HG02798 (cell line): ENCODE data around the gene MKNK2.
A peak's percentile ranks its signal among the peaks of the same experiment; 100 is the strongest.

Source experiments
- ATAC-seq: cut with Tn5 transposase; IDR thresholded peaks from one replicate; pipeline ENCODE4 v1.9.1; 2021; ENCODE audit warnings: mild to moderate bottlenecking; ENCODE audit not compliant: unreplicated experiment, poor library complexity

The MKNK2 gene

DNA sequence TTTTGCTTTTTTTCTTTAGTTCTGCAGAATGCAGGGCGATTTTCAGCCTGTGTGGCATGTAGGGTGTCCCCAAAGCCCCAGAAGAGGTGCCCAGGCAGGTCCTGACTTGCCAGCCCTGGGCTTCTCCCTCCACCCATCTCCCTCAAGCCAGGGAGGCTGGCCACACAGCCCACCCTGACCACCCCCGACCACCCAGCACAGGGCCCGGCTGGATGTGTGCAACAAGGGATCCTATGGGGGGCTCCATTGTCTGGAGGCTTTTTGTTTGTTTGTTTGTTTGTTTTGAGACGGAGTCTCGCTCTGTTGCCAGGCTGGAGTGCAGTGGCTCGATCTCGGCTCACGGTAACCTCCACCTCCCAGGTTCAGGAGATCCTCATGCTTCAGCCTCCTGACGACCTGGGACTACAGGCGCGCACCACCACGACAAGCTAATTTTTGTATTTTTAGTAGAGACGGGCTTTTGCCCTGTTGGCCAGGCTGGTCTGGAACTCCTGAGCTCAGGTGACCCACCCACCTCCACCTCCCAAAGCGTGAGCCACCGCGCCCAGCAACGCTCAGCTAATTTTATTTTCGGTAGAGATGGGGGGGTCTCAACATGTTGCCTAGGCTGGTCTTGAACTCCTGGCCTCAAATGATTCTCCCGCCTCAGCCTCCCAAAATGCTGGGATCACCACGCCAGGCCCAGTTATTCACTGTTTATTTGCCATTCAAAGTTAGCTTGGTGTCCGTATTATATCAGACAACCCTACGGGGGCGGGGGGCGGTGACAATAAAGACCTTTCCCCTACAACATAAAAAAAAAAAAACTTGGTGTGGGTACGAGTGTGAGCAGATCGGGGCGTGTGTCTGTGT, 7.8 kb upstream of the MKNK2 start:
- no peak for ATAC-seq

DNA sequence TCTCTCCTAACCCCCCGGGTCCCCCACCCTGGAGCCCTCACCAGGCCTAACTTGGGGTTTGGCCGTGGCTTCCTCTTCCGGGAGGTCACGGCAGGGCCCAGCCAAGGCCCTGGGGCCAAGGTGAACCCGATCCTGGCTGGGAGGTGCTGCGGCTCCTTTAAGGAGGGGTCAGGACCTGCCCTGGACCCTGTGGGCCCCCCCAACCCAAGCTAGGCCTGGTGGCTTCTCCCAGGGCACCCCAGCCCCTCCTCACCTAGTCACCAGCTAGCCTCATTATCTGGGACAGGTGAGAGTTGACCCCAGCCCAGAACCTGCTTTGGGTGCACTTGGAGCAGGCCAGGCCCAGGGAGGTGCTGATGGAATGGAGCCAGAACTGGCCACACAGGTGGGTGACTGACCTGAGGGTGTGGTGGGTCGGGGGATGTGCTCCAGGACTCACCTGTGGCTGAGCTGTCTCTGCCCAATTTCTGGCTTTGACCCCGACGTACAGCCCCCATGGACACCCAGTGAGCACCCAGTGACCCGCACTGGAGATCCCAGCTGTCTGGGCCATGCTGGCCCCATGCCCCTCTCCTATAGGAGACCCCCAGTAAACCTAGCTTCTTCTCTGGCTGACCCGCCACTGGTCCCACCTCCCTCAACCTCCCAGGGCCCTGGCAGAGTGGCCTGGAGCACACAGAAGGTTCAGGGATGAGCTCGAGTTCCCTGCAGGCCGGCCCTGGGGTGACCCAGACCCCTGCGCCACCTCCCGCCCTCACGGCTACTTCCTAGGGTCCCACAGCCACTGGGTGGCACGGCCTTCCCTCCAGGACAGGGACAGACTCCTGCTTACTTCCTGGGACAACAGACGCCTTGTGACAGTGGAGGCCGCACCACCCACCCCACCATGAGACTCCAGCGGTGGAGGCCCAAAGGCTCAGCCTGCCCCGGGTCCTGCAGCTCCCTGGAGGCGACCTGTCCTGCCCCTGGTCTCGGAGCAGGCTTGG, 6.7 kb upstream of the MKNK2 start:
- no peak for ATAC-seq

DNA sequence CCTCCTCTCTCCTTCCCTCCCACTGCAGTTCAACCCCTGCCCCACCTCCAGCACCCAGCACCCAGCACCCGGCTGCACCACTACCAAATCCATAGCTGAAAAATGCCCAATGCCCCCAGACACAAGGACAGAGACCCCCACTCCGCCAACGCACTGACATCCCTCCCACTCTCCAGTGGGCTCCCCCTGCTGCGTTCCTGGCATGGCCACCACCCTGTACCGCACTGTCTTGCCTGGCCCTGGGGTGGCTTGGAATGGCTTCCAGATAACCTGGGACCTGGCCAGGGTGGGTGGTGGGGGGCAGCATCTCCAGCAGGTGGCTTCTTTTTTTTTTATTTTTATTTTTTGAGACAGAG, 5.8 kb upstream of the MKNK2 start:
- ATAC-seq, result no peak

DNA sequence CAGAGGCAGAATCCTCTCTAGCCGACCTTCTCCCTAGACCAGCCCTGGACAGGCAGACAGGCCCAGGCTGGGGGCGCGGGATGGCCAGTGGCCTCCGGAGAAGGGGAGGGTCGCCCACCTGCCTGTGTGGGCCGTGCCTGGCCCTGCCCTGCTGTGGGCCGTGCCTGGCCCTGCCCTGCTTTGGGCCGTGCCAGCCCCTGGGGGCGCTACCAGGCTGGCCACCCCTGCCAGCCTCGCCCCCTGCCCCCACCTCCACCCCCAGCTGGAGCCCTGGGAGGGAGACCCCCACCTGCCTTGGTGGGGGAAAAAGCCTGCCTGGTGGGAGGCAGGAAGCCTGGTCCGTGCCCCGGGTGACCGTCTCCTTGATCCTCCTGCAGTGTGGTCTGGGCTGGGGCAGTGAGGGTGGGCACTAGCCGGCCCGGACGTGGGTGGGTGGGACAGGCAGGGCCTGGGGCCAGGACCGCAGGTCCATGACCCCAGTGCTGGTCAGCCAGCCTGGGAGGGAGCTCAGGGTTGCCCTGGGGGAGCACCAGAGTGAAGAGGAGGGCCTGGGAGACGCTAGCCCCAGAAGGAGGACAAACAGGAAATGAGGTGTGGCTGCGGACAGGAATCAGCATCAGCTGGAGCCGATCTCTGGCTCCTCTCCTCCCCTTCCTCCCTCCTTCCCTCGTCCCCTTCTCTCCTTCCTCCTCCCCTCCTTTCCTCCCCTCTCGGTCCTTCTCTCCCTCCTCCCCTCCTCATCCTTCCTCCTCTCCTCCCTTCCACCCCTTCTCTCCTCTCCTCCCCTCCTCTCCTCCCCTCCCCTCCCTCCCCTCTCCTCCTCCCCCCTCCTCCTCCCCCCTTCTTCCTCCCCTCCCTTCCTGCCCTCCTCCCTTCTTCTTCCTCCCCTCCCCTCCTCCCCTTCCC, 5.1 kb upstream of the MKNK2 start:
- ATAC-seq, result no peak

DNA sequence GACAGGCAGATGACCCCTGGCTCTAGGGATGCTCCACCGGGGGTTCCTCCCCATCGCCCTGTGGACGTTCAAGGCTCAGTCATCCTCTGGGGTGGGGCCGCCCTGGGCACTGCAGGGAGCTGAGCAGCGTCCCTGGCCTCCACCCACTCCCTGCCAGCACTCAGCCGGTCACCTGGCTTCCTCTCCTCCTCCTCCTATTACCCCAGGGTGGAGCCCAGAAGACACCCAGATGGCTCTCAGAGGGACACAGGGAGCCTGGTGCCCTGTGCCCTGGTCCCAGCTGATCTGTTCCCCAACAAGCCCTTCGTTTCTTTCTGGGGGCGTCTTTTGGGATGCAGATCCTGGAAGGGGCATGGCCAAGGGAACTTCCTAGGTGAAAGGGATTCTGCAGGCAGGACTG, 3.7 kb upstream of the MKNK2 start:
- ATAC-seq, result no peak

DNA sequence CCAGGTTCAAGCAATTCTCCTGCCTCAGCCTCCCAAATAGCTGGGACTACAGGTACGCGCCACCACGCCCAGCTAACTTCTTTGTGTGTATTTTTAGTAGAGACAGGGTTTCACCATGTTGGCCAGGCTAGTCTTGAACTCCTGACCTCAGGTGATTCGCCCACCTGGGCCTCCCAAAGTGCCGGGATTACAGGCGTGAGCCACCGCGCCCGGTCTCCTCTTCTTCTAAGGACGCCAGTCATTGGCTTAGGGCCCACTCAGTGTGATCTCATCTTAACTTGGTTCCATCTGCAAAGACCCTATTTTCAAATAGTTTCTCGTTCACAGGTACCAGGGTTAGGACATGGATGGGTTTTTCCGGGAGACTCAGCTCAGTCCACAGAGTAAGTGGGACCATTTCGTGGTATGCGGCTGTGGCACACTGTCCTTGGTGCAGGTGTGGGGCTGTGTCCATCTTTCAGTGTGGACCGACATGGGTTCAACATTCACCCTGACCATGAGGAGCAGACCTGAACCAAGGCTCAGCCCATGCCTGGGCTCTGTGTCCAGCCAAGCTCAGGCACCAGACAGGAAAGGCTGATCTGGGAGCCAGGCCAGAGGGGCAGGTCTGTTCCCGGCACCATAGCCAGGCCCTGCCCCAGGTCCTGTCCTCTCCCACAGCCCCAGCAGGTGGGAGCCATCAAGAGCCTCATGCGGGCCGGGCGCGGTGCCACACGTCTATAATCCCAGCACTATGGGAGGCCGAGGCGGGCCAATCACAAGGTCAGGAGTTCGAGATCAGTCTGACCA, 2.8 kb upstream of the MKNK2 start:
- ATAC-seq, result no peak

DNA sequence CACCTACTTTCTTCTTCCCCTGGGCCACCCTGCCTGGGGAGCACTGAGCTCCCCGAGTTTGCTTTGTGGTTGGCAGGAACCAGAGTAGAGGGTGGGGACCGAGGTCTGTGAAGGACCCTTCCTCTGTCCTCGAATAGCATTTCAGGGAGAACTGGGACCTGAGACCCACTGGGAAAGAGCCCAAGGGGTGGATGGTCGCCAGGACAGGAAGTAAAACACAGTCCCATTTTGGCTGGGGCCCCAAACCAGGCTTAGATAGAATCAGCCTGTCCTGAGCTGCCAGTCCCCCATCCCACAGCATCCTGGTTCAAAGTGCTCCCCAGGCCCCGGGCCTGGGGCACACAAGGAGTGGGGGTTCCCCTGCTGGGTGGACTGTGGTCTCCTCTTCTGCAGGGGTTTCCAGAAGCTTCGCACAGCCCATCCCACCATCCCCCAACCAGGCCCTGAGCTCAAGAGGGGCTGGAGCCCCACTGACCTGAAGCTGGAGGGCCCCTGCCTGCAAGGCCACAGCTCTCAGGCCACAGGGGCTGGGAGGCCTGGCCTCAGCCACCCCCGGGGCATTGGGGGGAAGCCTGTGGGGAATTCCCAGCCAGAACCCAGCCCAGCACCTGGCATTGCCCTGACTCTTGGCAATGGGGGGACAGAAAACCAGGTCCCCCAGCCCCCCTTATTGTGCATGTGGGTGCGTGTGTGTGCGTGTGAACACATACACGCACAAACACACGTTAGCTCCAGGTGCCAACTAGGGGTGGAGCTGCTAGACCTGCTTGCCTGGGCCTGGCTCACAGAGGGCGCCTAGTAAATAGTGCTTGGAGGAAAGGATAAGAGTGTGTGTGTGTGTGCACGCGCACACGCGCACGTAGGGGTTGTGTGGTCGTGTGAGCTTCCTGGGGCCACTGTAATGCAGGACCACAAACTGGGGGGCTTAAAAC, 995 bp upstream of the MKNK2 start:
- ATAC-seq, result no peak

DNA sequence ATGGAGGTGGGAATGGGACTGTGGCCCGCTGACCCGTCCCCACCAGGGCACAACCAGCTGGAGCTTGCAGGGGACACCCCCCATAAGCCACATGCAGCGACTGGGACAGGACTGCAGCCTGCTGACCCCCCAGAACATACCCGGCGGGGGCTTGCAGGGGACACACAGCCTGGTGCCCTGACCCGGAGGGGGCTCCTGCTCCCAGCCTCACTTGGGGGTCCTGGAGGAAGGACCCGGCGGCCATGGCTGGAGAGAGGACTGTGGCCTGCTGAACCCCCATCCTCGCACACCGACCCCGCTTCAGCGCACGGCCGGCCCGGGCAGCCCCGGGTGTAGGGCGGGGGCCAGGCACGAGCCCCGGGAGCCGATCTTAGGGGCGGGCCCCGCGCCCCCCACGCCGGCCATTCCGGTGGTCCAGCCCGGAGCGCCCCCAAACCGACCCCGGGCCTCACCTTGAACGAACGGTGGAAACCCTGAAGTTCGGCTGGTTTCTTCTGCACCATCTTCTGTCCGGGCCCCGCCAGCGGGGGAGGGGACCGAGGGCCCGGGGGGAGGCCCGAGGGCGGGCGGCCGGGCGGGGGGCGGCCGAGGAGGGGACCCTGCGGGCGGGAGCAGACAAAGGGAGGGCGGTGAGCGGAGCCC, 574 bp downstream of the MKNK2 start:
- ATAC-seq, result peak; percentile 6

DNA sequence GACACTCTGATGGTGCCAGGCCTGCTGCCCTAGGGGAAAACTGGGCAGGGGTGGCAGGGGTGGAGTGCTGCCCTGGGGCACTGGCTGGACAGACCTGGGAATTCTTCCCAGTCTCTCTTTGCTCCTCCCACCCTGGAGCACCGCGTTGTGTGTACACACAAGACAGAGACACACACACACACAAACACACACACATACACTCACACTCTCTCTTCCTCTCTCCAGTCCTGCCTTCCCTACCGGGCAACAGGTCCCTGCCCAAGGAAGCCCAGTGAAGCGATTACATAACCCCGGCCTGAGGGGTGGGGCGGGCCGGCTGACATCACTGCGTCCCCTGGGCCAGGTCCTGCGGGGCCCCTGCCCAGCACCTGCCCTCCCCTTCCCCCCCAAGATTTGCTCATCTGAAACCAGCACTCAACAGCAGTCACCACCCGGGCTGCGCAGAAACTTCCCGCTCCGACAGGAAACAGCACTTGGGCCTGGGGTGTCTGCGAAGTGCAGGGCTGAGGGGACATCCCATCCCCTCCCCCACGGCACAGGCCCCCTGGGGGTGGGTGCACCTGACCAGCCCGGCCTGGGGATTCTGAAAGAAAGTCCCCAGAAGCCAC, 1.2 kb downstream of the MKNK2 start:
- ATAC-seq, result peak; percentile 5

DNA sequence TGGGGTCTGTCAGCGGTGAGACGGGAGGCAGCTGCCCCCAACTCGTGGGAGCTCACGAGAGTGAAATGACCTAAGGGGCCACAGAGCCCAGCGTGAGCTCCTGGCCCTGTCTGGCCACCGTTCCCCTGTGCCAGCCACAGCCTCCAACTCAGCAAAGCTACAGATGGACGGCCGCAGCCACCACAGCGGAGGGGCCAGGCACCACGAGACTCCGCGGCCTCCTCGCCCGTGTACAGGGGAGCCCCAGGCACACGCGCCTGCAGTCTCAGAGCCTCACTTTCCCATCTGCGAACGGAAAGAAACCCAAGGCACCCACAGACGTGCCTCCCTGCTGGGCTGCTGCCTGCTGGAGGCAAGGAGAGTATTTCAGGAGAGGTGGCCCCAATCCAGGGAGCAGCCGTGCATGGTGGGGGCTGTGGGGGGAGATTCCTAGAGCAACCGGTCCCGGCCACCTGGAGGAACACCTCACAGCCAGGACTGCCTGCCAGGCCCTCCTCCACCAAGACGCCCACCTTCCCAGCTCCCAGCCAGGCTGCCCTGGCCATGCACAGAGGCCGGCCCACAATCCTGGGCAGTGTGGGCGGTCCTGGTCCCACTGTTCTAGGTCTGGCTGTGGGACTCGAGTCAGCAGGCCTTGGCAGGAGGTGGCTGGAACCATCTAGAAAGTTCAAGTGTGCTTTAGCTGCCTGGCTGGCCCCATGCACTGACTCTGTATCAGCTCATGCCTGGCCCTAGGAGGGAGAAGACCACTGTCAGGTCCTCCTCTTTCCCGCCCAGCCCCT, 1.9 kb downstream of the MKNK2 start:
- ATAC-seq, result no peak

DNA sequence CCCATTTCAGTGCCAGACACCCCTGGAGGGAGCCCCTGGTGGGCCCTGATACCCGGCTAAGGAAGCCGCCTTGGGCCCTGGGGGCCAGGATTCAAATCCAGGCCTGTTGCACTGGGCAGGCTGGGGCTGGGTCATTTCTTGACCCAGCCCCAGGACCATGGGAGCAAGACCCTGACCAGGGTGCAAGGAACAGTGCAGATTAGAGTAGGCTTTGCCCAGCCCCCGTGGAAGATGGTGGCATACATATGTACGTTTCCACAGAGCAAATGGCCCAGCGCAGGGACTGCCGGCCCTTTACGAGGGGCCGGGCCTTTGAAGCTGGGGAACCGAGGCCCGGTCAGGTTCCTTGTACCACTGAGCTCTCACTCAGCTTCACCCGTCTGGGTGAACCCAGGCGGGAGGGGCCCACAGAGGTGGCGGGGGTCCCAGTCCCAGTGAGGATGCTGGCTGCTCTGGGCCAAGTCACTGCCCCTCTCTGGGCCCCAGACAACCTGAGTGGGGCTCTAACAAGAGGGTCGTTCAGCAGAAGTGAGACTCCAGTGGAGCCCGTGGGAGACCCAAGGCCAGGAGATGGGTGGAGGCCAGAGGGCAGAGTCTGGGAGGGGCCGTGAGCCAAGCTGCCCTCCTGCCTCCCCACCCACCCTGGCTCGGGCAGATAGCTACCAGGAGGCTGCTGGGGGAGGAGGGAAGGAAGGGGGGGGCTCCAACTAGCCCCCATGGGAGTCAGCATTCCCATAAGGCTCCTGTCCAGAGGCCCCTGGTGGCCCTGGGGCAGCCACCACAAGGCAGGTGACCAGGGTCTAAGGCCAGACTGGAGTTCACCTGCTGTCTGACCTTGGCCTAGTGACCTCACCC, 2.7 kb downstream of the MKNK2 start:
- ATAC-seq, result no peak

DNA sequence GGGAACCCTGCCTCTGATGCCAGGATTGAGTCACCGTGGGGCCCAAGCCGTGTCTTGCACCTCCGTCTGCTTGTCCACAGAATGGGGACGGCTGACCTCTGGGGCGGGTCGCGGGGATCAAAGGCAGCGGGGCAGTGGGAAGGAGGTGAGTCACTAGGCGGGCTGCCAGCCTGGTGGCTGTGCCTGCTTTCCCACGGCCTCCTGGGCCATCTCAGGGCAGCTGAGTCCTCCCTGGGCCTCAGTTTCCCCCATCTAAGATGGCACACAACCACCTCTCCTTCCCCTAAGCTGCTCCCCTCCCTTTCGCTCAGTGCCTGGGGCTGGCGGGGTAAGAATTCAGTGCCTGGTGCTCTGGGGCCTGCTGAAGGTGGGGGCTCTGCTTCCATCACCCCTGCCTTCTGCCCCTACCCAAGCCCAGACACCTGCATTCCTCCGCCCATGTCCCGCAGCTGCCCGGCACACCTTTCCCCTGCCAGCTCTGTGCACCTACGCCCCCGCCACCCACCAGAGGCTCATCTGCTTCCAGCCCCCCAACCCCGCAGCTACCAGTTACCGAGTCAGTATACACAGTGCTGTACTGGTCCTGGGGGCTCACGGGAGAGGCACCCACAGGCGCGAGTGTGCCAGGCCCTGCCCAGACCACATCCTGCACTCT, 3.5 kb downstream of the MKNK2 start:
- ATAC-seq, result no peak

DNA sequence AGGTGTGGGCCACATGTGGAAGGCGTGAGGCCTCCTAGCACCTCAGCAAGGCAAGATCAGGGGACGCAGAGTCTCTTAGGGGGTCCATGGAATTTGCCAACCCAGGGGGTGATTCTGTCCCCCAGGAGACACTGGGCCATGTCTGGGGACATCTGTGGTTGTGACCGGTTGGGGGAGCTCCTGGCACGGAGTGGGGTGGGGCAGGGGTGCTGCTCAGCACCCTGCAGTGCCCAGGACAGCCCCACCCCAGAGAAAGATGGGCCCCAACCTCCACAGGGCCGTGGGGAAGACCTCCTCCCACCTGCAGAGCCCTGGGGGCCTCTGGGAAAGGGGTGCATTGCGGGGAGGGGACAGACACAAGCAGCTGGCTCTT, 4.0 kb downstream of the MKNK2 start:
- no peak for ATAC-seq

DNA sequence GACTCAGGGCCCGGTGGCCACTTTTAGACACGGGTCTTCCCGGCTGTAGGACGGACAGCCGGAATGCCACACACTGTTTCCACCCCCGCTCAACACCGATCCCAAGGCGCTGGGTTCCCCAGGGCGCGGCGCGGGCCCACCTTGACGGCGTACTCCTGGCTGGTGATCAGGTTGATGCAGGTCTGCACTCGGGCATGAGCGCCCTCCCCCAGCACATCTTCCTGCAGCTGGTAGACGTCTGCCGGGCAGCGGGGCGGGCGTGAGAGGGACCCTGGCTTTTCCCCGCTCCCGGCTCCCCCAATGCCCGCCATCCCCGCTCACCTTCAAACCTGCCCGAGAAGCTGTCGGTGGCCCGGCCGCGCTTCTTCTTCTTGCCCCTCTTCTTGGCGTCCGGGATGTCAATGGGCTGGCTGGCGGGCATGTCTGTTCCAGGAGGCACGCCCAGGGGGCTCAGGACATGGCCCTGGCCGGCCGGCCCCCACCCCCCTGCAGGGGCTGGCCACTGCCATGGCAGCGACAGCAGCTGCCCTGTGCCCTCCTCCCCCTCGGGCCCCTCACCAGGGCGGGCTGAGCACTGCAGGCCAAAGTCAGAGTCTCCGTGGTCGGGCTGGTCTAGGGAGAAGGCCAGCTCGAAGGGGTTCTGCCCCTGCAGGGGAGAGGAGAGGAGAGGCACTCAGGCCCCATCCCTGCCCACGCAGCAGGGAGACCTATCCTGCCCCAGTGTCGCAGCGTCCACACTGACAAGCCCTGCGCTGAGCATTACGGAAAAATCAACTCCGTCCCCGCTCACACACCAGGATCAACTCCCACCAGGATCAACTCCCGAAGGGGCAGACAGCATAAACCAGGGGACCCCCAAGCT, 4.8 kb downstream of the MKNK2 start:
- ATAC-seq, result no peak
